Astrocyte (in vitro differentiated cells and primary cell): ENCODE results near the gene UBE2E3. TPM values are rescaled to one million over a fixed set of nuclear protein-coding genes. Genes with fewer than 3 reads are reported as not detected.

Experiments
- DNase-seq: peaks from one replicate; pipeline ENCODE4 v3.0.0-alpha.2; 2010; ENCODE audit warnings: low read depth
- FAIRE-seq: peaks from 2 replicates; lab custom pipeline; 2011; peaks lifted over from hg19 to GRCh38; lab: Jason Lieb, UNC
- H2AFZ ChIP-seq: 2 replicates; pipeline ENCODE4 v1.6.0; 2012; ENCODE audit warnings: low read depth, low read length, inconsistent platforms
- H3K27ac ChIP-seq: 2 replicates; pipeline ENCODE4 v1.5.1; 2011; ENCODE audit warnings: low read depth, low read length, inconsistent platforms
- H3K27me3 ChIP-seq: 2 replicates; pipeline ENCODE4 v1.6.0; 2011; ENCODE audit warnings: low read length, inconsistent platforms; ENCODE audit not compliant: insufficient read depth
- H3K36me3 ChIP-seq: 2 replicates; pipeline ENCODE4 v1.5.1; 2011; ENCODE audit warnings: low read length, inconsistent platforms; ENCODE audit not compliant: insufficient read depth
- H3K4me1 ChIP-seq: 2 replicates; pipeline ENCODE4 v1.5.1; 2011; ENCODE audit warnings: low read length, inconsistent platforms; ENCODE audit not compliant: insufficient read depth
- H3K4me2 ChIP-seq: 2 replicates; pipeline ENCODE4 v1.6.0; 2012; ENCODE audit warnings: low read length, inconsistent platforms
- H3K4me3 ChIP-seq: 2 replicates; pipeline ENCODE4 v1.5.1; 2011; ENCODE audit warnings: low read depth, mild to moderate bottlenecking, low read length, inconsistent platforms; ENCODE audit not compliant: insufficient read depth
- H3K79me2 ChIP-seq: 2 replicates; pipeline ENCODE4 v1.6.0; 2012; ENCODE audit warnings: mild to moderate bottlenecking, low read length, inconsistent platforms; ENCODE audit not compliant: insufficient read depth
- H3K9ac ChIP-seq: 2 replicates; pipeline ENCODE4 v1.6.0; 2012; ENCODE audit warnings: mild to moderate bottlenecking, low read length, inconsistent platforms
- H3K9me3 ChIP-seq: 2 replicates; pipeline ENCODE4 v1.5.1; 2012; ENCODE audit warnings: low read depth, mild to moderate bottlenecking, low read length, inconsistent platforms; ENCODE audit not compliant: insufficient read depth
- H4K20me1 ChIP-seq: 2 replicates; pipeline ENCODE4 v1.6.0; 2012; ENCODE audit warnings: low read length, inconsistent platforms; ENCODE audit not compliant: insufficient read depth
- H3K27ac Mint-ChIP-seq: one replicate; pipeline ENCODE4 v1.8.0; 2021; ENCODE audit warnings: mild to moderate bottlenecking, mixed read lengths; ENCODE audit not compliant: unreplicated experiment
- H3K27me3 Mint-ChIP-seq: one replicate; pipeline ENCODE4 v1.8.0; 2021; ENCODE audit warnings: low read depth, mixed read lengths; ENCODE audit not compliant: unreplicated experiment
- H3K36me3 Mint-ChIP-seq: one replicate; pipeline ENCODE4 v1.8.0; 2021; ENCODE audit warnings: low read depth, mixed read lengths; ENCODE audit not compliant: unreplicated experiment
- H3K4me1 Mint-ChIP-seq: one replicate; pipeline ENCODE4 v1.8.0; 2021; ENCODE audit warnings: low read depth, mixed read lengths; ENCODE audit not compliant: unreplicated experiment
- H3K4me3 Mint-ChIP-seq: one replicate; pipeline ENCODE4 v1.8.0; 2021; ENCODE audit warnings: mild to moderate bottlenecking, moderate library complexity, mixed read lengths; ENCODE audit not compliant: unreplicated experiment
- H3K9me3 Mint-ChIP-seq: one replicate; pipeline ENCODE4 v1.8.0; 2021; ENCODE audit warnings: mild to moderate bottlenecking, mixed read lengths; ENCODE audit not compliant: unreplicated experiment
- EZH2 ChIP-seq: IDR thresholded peaks from 2 replicates; pipeline ENCODE4 v1.6.1; 2012; ENCODE audit warnings: mild to moderate bottlenecking, low read length, inconsistent platforms; ENCODE audit not compliant: insufficient read depth
- total RNA-seq: library from RNA; stranded (reverse); gene quantifications from 2 replicates; pipeline ENCODE4 v1.2.1, GENCODE V29; 2021
- TF ChIP-seq, protein P1 (sequence below): IDR thresholded peaks from 2 replicates; pipeline ENCODE4 v1.5.1; 2011; ENCODE audit warnings: low read depth, mild to moderate bottlenecking, inconsistent platforms, low read length, moderate library complexity; ENCODE audit not compliant: insufficient read depth

Gene UBE2E3
- total RNA-seq, 1 donor from 2014 or later = 140 TPM

- Mint-ChIP-seq H3K27me3 (no peaks in the 10 kb centered on the region), H3K27ac (no peak overlapping the region), H3K4me3 (no peak overlapping the region), H3K9me3 (no peaks in the 10 kb centered on the region), H3K36me3 (no peaks in the 10 kb centered on the region), H3K4me1 (peaks cover 2% of the 10 kb centered on the region)
- H3K36me3 ChIP-seq = no peaks in the 10 kb centered on the region
- no peaks in the 10 kb centered on the region for H4K20me1 ChIP-seq
- no peak overlapping the region for H3K27ac ChIP-seq
- FAIRE-seq (no peak), DNase-seq (no peak)
- no peak overlapping the region for H3K4me2 ChIP-seq
- H3K9ac ChIP-seq = no peak overlapping the region
- no peaks in the 10 kb centered on the region for H3K79me2 ChIP-seq
- no peaks in the 10 kb centered on the region for H3K4me1 ChIP-seq
- H3K4me3 ChIP-seq = no peak overlapping the region
- no peaks in the 10 kb centered on the region for H3K9me3 ChIP-seq
- TF ChIP-seq, protein P1, sequence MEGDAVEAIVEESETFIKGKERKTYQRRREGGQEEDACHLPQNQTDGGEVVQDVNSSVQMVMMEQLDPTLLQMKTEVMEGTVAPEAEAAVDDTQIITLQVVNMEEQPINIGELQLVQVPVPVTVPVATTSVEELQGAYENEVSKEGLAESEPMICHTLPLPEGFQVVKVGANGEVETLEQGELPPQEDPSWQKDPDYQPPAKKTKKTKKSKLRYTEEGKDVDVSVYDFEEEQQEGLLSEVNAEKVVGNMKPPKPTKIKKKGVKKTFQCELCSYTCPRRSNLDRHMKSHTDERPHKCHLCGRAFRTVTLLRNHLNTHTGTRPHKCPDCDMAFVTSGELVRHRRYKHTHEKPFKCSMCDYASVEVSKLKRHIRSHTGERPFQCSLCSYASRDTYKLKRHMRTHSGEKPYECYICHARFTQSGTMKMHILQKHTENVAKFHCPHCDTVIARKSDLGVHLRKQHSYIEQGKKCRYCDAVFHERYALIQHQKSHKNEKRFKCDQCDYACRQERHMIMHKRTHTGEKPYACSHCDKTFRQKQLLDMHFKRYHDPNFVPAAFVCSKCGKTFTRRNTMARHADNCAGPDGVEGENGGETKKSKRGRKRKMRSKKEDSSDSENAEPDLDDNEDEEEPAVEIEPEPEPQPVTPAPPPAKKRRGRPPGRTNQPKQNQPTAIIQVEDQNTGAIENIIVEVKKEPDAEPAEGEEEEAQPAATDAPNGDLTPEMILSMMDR = no peak
- TF ChIP-seq EZH2 = no peak
- H3K27me3 ChIP-seq = no peaks in the 10 kb centered on the region
- no peak overlapping the region for H2AFZ ChIP-seq
These were observed 20.6 kb upstream of the UBE2E3 start for GRCh38 chr2:180959787-180960186.

DNA sequence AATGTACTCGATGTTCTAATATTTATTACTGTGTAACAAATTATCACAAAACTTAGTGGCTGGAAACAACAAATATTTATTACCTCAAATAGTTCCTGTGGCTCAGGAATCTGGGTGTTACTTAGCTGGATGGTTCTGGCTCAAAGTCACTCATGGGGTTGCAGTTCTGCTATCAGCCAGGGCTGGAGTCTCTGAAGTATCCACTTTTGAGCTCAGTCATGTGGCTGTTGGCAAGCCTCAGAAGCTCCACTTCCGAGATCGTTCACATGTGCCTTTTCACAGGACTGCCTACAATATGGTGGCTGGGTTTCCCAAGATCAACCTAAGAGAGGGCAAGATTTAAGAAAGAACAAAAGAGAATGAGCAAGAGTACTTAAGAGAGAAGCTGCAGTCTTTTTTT lies 19.4 kb upstream of the UBE2E3 start:
- H3K27ac Mint-ChIP-seq = no peak overlapping the region
- FAIRE-seq = no peak

GRCh38 chr2:180962727-180963314 lies 17.6 kb upstream of the UBE2E3 start:
- Histone ChIP-seq H4K20me1 (no peaks in the 10 kb centered on the region), H3K9ac (no peak overlapping the region), H3K4me1 (no peaks in the 10 kb centered on the region), H3K27ac (no peak overlapping the region), H3K36me3 (no peaks in the 10 kb centered on the region), H3K79me2 (no peaks in the 10 kb centered on the region), H3K4me3 (no peak overlapping the region), H3K4me2 (no peak overlapping the region), H3K9me3 (no peaks in the 10 kb centered on the region), H2AFZ (no peak overlapping the region), H3K27me3 (no peaks in the 10 kb centered on the region)
- Mint-ChIP-seq H3K4me1 (peaks cover 8% of the 10 kb centered on the region), H3K9me3 (no peaks in the 10 kb centered on the region), H3K4me3 (no peak overlapping the region), H3K27me3 (no peaks in the 10 kb centered on the region), H3K27ac (no peak overlapping the region), H3K36me3 (no peaks in the 10 kb centered on the region)
- no peak for FAIRE-seq
- TF ChIP-seq EZH2 = no peak
- TF ChIP-seq, protein P1 = no peak
- DNase-seq = no peak

More for the DNA sequence above, 19.4 kb upstream of the UBE2E3 start:
- H3K4me3 Mint-ChIP-seq = no peak overlapping the region
- Histone ChIP-seq H3K79me2 (no peaks in the 10 kb centered on the region), H3K36me3 (no peaks in the 10 kb centered on the region), H2AFZ (no peak overlapping the region), H3K4me2 (no peak overlapping the region), H3K9ac (no peak overlapping the region), H4K20me1 (no peaks in the 10 kb centered on the region), H3K9me3 (no peaks in the 10 kb centered on the region), H3K4me3 (no peak overlapping the region), H3K4me1 (no peaks in the 10 kb centered on the region), H3K27me3 (no peaks in the 10 kb centered on the region), H3K27ac (no peak overlapping the region)
- no peaks in the 10 kb centered on the region for H3K9me3 Mint-ChIP-seq
- no peaks in the 10 kb centered on the region for H3K27me3 Mint-ChIP-seq
- H3K36me3 Mint-ChIP-seq = no peaks in the 10 kb centered on the region
- H3K4me1 Mint-ChIP-seq = peaks cover 8% of the 10 kb centered on the region
- DNase-seq = no peak
- TF ChIP-seq EZH2 = no peak
- TF ChIP-seq, protein P1 = no peak
